ENCODE measurements around the gene TIAM1.

TIAM1 gene

DNA sequence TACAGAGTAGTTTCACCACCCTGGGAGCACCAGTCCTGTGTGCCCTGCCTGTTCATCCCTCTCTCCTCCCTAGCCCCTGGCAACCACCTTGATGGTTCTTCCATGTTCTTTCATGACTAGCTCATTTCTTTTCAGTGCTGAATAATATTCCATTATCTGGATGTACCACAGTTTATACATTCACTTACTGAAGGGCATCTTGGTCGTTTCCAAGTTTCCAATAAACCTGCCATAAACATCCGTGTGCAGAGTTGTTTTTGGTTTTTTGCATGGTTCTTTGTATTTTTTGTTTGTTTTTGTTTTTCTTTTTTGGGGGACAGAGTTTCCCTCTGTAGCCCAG lies 13.9 kb downstream of the TIAM1 start:
- no peak overlapping the region for H3K27ac ChIP-seq
- TF ChIP-seq, protein P1, sequence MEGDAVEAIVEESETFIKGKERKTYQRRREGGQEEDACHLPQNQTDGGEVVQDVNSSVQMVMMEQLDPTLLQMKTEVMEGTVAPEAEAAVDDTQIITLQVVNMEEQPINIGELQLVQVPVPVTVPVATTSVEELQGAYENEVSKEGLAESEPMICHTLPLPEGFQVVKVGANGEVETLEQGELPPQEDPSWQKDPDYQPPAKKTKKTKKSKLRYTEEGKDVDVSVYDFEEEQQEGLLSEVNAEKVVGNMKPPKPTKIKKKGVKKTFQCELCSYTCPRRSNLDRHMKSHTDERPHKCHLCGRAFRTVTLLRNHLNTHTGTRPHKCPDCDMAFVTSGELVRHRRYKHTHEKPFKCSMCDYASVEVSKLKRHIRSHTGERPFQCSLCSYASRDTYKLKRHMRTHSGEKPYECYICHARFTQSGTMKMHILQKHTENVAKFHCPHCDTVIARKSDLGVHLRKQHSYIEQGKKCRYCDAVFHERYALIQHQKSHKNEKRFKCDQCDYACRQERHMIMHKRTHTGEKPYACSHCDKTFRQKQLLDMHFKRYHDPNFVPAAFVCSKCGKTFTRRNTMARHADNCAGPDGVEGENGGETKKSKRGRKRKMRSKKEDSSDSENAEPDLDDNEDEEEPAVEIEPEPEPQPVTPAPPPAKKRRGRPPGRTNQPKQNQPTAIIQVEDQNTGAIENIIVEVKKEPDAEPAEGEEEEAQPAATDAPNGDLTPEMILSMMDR (conservative IDR thresholded peaks at IDR 0.05): no peak

DNA sequence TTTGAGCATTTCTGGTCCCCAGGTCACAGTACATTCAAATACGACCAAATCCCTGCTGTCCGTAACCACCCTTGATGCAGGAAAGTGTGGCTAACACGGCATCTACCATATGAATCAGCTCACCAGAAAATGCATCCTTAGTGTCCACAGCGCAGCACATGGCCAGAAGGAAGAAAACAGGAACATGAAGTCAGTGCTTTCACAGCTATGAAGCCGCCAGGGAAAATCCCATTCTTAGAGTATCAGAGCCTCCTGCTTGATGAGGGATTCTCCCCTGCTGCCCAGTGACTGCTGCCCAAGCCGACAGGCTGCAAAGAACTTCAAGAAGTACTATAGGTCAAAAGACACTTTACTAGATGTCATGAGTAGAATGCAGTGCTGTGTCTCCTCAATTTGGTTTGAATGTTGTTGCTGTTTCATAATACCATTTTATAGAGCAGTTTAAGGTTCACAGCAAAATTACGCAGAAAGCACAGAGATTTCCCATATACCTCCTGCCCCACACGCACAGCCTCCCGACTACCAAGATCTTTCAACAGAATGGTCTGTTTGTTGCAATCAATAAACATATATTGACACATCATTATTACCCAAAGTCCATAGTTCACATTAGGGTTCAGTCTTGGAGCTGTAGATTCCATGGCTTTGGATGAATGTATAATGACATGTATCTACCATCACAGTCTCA lies 14.5 kb downstream of the TIAM1 start:
- TF ChIP-seq, protein P1 (conservative IDR thresholded peaks at IDR 0.05): no peak

GRCh38 chr21:31326522-31327242 lies 17.4 kb downstream of the TIAM1 start:
- TF ChIP-seq, protein P1 (conservative IDR thresholded peaks at IDR 0.05): no peak
- no peak overlapping the region for H3K27ac ChIP-seq

More for the DNA sequence above, 14.5 kb downstream of the TIAM1 start:
- H3K27ac ChIP-seq: no peak overlapping the region

DNA sequence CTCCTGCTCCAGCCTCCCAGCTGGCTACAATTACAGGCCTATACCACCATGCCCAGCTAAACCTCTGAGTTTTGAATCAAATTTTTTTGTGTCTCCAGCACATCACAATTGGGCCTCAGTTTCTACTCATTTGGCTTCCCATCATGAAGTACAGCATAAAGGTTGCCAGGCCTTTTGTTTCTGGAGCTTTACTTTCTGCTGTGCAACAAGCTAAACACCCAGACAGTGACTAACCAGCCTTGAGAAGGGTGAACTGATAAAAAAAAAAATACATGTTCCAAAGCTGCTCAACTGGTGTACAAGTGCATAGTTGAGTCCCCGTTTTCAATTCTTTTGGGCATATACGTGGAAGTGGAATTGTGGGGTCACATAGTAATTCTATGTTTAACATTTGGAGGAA lies 25.1 kb downstream of the TIAM1 start:
- no peak overlapping the region for H3K27ac ChIP-seq
- TF ChIP-seq, protein P1 (conservative IDR thresholded peaks at IDR 0.05): no peak

DNA sequence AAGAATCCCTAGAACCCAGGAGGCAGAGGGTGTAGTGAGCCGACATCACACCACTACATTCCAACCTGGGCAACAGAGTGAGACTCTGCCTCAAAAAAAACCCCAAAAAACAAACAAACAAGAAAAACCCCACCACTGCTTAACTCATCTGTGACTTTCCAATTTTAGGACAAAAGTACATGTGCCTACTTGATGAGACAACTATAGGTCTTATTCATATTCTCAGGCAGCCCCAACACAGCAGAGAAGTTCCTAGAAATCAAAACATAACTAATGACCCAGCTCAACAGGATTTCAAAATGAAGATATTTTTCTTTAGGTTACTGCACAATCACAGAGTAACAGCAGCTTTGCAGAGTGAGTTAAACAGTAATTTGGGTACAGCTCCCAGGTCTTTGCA lies 26.4 kb downstream of the TIAM1 start:
- TF ChIP-seq, protein P1 (conservative IDR thresholded peaks at IDR 0.05): no peak
- H3K27ac ChIP-seq: no peak overlapping the region

GRCh38 chr21:31316488-31317169 lies 27.4 kb downstream of the TIAM1 start:
- TF ChIP-seq, protein P1 (conservative IDR thresholded peaks at IDR 0.05): no peak
- H3K27ac ChIP-seq: no peak overlapping the region

- no peak overlapping the region for H3K27ac ChIP-seq
- TF ChIP-seq, protein P1 (conservative IDR thresholded peaks at IDR 0.05): no peak
Measured at GRCh38 chr21:31316072-31316471, 28.0 kb downstream of the TIAM1 start.

All from VCaP (cell line).